ENCODE data around the gene TRA2B. TPM values are rescaled to one million over a fixed set of nuclear protein-coding genes. Genes with fewer than 3 reads are reported as not detected.

TRA2B gene
- total RNA-seq, 1 experiment from 2014 or later: 172 TPM

GRCh38 chr3:185916042-185916833 lies 21.6 kb downstream of the TRA2B start:
- ChIA-PET POLR2A (no interaction called here), RAD21 (ENCODE audit: low non-redundant PET in 1 of 2, low total read pairs in 2 of 2, uncharacterized antibody in 2 of 2, unreplicated experiment in 2 of 2) (no interaction called here), CTCF (no interaction called here)
- H3K4me3 ChIP-seq (replicated peaks in 1 of 2; ENCODE audit: low read depth in 1 of 2, low read length in 2 of 2): no peak overlapping the region
- H3K4me2 ChIP-seq (ENCODE audit: low read length): no peak overlapping the region
- no peak overlapping the region for H2AFZ ChIP-seq (ENCODE audit: low read depth, low read length, poor library complexity, severe bottlenecking)
- H3K4me1 ChIP-seq (ENCODE audit: control insufficient read depth in 1 of 2, insufficient read depth in 2 of 2, low read length in 2 of 2): peaks cover 0 to 3% of the 10 kb centered on the region in 2 experiments; a peak in 1 of 4 replicates
- ATAC-seq (no peak), DNase-seq (ENCODE audit: low read depth, low spot score) (no peak)
- H3K9me2 ChIP-seq (ENCODE audit: insufficient read depth): no peaks in the 10 kb centered on the region
- TF ChIP-seq, protein P1, sequence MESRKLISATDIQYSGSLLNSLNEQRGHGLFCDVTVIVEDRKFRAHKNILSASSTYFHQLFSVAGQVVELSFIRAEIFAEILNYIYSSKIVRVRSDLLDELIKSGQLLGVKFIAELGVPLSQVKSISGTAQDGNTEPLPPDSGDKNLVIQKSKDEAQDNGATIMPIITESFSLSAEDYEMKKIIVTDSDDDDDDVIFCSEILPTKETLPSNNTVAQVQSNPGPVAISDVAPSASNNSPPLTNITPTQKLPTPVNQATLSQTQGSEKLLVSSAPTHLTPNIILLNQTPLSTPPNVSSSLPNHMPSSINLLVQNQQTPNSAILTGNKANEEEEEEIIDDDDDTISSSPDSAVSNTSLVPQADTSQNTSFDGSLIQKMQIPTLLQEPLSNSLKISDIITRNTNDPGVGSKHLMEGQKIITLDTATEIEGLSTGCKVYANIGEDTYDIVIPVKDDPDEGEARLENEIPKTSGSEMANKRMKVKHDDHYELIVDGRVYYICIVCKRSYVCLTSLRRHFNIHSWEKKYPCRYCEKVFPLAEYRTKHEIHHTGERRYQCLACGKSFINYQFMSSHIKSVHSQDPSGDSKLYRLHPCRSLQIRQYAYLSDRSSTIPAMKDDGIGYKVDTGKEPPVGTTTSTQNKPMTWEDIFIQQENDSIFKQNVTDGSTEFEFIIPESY (IDR thresholded peaks at IDR 0.05; ENCODE audit: extremely low read depth, insufficient replicate concordance, low read length): no peak
- TF ChIP-seq EZH2phosphoT487 (IDR thresholded peaks at IDR 0.05; ENCODE audit: borderline replicate concordance): no peak
- TF ChIP-seq FOSL1 (IDR thresholded peaks at IDR 0.05; ENCODE audit: low read depth): no peak
- no peak for TF ChIP-seq ZFX (IDR thresholded peaks at IDR 0.05)
- TF ChIP-seq SP1 (IDR thresholded peaks at IDR 0.05; ENCODE audit: low read depth): no peak
- no peak for TF ChIP-seq TCF7L2 (IDR thresholded peaks at IDR 0.05; ENCODE audit: borderline replicate concordance, extremely low read depth, insufficient read depth, insufficient read length)
- TF ChIP-seq YY1 (IDR thresholded peaks at IDR 0.05; ENCODE audit: extremely low read depth, insufficient replicate concordance, low read depth, low read length): no peak
- no peak for TF ChIP-seq JUND (IDR thresholded peaks at IDR 0.05)
- TF ChIP-seq SRF (IDR thresholded peaks at IDR 0.05; ENCODE audit: low read depth): no peak
- no peak for TF ChIP-seq ZNF274 (IDR thresholded peaks at IDR 0.05; ENCODE audit: low read depth, low read length)
- TF ChIP-seq CBX3 (IDR thresholded peaks at IDR 0.05; ENCODE audit: low read depth): no peak
- TF ChIP-seq REST (IDR thresholded peaks at IDR 0.05; ENCODE audit: low read depth): no peak
- no peaks in the 10 kb centered on the region for H3K27me3 ChIP-seq (ENCODE audit: insufficient read depth, low read length)
- H3K27ac ChIP-seq (ENCODE audit: low read depth, low read length): no peak overlapping the region
- peaks cover 58% of the 10 kb centered on the region for H4K20me1 ChIP-seq (ENCODE audit: insufficient read depth)
- H3K9ac ChIP-seq (ENCODE audit: low read length): no peak overlapping the region
- BruUV-seq (replicated peaks): no TSS peak
- peaks cover 58 to 63% of the 10 kb centered on the region in 2 experiments for H3K36me3 ChIP-seq (ENCODE audit: control insufficient read depth in 1 of 2, insufficient read depth in 2 of 2, low read length in 2 of 2)
- peaks cover 66% of the 10 kb centered on the region for H3K79me2 ChIP-seq (ENCODE audit: insufficient read depth, low read length)
- intact Hi-C loops (cut with micrococcal nuclease): no loop called here
- H3K9me3 ChIP-seq (ENCODE audit: control insufficient read depth in 1 of 2, insufficient read depth in 1 of 2, low read depth in 1 of 2, low read length in 2 of 2): no peaks in the 10 kb centered on the region

Data from HCT116 (cell line).